ENCODE data around the gene YY1AP1.
"Not testable (repeated sequence)": the region's sequence is repeated elsewhere in the genome, so short reads cannot be mapped to it uniquely, and the experiment has no call there.

The YY1AP1 gene

GRCh38 chr1:155645648-155646047, 42.9 kb downstream of the YY1AP1 start:
- peak; percentile 25 for DNase-seq (ENCODE audit: low read depth)

GRCh38 chr1:155645034-155645598, 43.5 kb downstream of the YY1AP1 start:
- DNase-seq (ENCODE audit: low read depth): no peak

- no peak for DNase-seq (ENCODE audit: low read depth)
Measured at GRCh38 chr1:155643230-155643629, 45.3 kb downstream of the YY1AP1 start.

GRCh38 chr1:155642559-155643180, 45.9 kb downstream of the YY1AP1 start:
- not testable (repeated sequence) for DNase-seq (ENCODE audit: low read depth)

- no peak for DNase-seq (ENCODE audit: low read depth)
Measured at GRCh38 chr1:155640367-155640766, 48.2 kb downstream of the YY1AP1 start.

- DNase-seq (ENCODE audit: low read depth): no peak
Measured at GRCh38 chr1:155636397-155637153, 52.0 kb downstream of the YY1AP1 start.

GRCh38 chr1:155626428-155626827, 62.1 kb downstream of the YY1AP1 start:
- DNase-seq (ENCODE audit: low read depth): not testable (repeated sequence)

- DNase-seq (ENCODE audit: low read depth): no peak
Measured at GRCh38 chr1:155623357-155623756, 65.2 kb downstream of the YY1AP1 start.

GRCh38 chr1:155622191-155622590, 66.4 kb downstream of the YY1AP1 start:
- no peak for DNase-seq (ENCODE audit: low read depth)

GRCh38 chr1:155613226-155613625, 75.3 kb downstream of the YY1AP1 start:
- peak; percentile 25 for DNase-seq (ENCODE audit: low read depth)

- DNase-seq (ENCODE audit: low read depth): not testable (repeated sequence)
Measured at GRCh38 chr1:155610257-155610647, 78.3 kb downstream of the YY1AP1 start.

- peak; percentile 96 for DNase-seq (ENCODE audit: low read depth)
Measured at GRCh38 chr1:155609515-155610256, 78.9 kb downstream of the YY1AP1 start, which contains the start of gene MSTO1. MSTO1 (plus strand) TSS chr1:155610218; CDS start chr1:155610249, 31 bp downstream.

Measured in stromal cell of bone marrow (primary cell).